GM12874 (cell line): ENCODE measurements around the gene ZFYVE21.

Experiments
- TF ChIP-seq, protein P1 (sequence below): IDR thresholded peaks from 2 replicates; pipeline ENCODE4 v1.5.1; 2011; ENCODE audit warnings: low read depth, mild to moderate bottlenecking, control low read depth, low read length, moderate library complexity; ENCODE audit not compliant: insufficient read depth

The ZFYVE21 gene

DNA sequence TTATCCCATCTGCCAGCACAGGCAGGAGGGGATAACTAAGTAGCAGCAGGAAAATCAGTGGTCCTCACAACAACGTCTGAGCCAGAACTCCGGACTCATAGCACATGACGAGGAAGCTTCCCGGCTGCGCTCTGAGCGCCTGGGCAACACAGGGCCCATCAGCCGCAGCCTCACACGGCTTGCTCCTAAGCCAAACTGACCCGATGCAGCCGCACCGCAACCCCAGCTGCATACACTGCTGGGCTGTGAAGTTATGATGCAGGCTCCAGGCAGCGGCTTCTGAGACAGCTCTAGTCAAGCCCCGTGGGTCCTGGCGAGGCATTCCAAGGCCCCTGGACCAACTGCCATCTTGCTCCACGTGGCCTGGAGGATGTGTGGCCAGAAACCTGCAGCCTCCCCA, 28.1 kb downstream of the ZFYVE21 start:
- TF ChIP-seq, protein P1, sequence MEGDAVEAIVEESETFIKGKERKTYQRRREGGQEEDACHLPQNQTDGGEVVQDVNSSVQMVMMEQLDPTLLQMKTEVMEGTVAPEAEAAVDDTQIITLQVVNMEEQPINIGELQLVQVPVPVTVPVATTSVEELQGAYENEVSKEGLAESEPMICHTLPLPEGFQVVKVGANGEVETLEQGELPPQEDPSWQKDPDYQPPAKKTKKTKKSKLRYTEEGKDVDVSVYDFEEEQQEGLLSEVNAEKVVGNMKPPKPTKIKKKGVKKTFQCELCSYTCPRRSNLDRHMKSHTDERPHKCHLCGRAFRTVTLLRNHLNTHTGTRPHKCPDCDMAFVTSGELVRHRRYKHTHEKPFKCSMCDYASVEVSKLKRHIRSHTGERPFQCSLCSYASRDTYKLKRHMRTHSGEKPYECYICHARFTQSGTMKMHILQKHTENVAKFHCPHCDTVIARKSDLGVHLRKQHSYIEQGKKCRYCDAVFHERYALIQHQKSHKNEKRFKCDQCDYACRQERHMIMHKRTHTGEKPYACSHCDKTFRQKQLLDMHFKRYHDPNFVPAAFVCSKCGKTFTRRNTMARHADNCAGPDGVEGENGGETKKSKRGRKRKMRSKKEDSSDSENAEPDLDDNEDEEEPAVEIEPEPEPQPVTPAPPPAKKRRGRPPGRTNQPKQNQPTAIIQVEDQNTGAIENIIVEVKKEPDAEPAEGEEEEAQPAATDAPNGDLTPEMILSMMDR, result no peak

DNA sequence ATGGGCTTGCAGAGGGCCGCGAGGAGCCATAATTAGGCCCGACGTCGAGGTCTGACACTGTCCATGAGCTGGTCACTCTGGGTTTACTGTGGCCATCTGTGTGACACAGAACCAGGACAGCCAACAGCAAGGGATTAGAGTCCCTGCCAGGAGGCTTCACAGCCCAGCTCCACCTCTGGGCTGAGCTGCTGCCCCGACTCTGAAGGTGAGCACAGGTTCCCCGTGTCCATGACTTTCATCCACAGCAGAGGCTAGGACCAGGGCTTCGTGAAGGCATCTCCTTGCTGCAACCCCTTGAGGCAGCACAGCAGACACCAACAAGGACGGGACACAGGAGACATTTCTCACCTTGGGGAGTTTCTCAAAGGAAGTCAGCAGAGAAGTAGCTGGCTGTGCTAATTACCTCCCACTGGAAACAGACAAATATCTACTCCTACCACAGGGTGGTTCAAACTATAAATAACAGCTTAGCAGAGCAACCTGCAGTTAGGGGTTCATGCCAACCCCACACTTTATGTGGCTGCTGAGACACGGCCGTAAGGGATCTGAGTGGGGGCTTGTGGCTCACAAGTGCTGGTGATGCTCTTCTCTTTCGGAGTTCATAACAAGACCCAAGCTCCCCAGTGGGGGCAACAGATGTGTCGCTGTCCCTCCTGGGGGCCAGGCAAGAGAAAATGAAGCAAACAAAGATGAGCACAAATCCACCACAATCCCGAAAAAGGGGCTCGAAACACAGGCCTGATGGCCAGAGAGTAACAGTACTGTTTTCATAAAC, 29.2 kb downstream of the ZFYVE21 start:
- TF ChIP-seq, protein P1, result no peak

DNA sequence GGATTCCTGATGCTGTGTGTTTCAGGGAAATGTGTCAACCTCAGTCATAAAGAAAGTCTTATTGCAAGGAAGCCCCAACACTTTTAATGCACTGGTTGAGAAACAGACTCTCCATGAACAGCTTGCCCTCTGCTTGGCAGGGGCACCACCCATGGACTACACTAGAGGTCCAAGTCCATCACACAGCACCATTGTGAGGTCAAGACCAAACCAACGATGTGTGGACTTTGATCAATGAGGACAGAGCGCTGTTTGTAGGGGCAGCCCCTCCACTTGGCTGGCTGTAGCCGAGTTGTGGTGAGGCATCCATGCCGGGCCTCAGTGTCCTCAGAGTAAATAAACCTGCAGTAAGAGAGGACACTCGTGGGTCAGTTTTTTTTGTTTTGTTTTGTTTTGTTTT, 29.8 kb downstream of the ZFYVE21 start:
- TF ChIP-seq, protein P1, result no peak

DNA sequence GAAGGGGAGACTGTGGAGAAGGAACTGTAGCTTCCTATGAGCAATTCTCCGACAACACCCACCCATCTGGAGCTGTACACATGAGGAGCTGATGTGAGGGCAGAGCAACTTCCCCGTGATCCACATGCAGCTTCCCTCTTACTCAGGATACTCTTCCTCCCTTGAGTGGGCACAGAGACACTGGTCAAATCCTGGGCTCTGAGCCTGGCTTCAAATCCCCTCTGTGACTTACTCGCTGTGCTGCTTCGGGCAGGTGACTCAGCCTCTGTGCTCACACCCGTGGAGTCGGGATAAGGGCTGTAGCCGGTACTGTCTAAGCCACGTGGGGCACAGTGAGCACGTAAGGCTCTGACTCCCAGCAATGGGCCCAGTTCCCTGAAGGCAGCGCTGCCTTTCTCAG, 31.1 kb downstream of the ZFYVE21 start:
- TF ChIP-seq, protein P1, result no peak

DNA sequence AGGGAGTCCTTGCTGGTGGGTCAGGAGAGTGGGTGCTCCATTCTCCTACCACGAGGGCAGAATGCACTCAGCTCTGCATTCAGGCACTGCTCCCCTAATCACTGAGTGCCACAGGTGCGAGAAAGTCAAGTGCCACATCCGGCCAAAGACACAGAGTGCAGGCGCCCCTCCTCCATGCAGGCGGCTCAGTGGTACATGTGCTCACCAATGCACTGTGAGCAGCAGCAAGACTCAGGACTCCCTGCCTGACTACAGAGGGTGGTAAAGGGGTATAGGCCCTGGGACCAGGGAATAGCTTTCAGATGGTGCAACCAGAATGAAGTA, 32.9 kb downstream of the ZFYVE21 start:
- TF ChIP-seq, protein P1, result no peak

DNA sequence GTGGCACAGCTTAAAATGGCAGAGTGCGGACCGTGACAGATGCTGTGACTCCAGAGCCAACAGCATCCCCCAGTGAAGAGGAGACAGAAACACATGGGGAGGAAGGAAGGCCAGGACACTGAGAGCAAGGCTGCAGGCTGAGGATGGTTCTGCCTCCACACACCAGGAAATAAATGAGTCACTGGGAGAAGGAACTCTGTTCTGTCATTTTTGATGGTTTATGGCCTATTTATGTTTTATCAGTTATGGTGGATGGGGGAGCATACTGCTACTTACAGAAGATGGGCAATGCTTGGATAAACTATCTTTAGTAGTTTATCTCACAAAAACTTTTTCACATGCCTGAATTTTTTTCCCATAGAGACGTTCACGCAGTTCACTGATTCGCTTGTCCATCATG, 33.8 kb downstream of the ZFYVE21 start:
- TF ChIP-seq, protein P1, result no peak

DNA sequence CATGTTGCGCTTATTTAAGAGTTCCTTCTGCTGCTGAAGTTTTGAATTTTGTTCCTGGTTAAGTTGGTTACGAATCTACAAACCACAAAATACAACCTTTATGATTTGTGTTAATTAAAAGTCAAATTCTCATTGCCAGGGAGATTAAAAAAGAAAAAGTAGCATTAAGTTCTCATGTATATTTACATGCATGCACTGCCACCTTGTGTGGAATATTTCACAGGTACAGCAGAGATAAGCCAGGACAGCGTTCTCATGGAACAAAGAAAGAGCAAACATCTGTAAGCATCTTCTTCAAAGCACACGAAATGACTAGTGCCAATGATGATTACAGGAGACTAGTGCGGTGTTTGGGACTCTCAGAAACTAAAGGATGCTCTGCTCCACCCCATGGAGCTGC, 34.2 kb downstream of the ZFYVE21 start:
- TF ChIP-seq, protein P1, result no peak
